T-helper 22 cell (primary cell): ENCODE results near the gene TMEM254.
"Not testable (repeated sequence)": the region's sequence is repeated elsewhere in the genome, so short reads cannot be mapped to it uniquely, and the experiment has no call there.

Source experiments
- DNase-seq: peaks from one replicate; pipeline ENCODE4 v3.0.0-alpha.2; 2020; ENCODE audit warnings: low read depth

Gene TMEM254, protein sequence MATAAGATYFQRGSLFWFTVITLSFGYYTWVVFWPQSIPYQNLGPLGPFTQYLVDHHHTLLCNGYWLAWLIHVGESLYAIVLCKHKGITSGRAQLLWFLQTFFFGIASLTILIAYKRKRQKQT

DNA sequence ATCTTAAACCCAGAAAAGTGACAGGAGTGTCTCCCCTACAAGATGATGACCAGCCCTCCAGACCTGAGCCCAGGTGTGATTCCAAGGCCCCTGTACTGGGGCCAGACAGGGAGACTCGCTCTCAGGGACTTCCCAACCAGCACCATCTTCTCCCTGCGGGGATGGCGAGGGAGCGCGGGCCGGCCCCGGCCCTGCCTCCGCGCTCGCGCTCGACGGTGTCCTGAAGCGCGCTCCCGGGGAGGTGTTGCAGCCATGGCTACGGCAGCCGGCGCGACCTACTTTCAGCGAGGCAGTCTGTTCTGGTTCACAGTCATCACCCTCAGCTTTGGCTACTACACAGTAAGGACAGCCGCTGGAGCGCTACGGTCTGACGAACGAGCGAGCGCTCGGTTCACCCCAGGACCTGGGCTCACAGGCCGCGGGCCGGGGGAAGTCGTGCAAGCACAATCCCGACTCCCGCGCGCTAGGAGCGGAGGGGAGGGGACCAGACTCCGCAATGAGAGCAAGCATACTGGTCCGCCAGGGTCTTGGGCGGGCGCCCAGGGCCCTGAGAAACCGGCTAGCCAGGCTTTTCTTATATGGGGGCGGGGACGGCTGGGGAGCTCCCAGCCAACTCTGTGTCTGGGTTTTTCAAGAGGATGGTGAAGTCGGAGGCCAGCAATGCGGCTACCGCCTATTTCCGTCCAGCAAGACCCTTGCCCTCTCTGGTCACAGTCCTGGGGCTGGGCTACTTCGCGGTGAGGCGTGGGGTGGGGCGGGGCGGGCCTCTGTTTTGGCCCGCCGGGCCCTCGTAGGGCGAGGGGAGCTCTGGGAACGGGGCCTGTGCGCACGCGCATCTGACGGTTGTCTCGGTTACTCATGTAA, at the start of gene TMEM254:
Gene TMEM254 (plus strand): TSS at position 218 of the 864 bp plus-strand sequence. CDS start 35 bp downstream, at position 253.
- peak; percentile 60 for DNase-seq

DNA sequence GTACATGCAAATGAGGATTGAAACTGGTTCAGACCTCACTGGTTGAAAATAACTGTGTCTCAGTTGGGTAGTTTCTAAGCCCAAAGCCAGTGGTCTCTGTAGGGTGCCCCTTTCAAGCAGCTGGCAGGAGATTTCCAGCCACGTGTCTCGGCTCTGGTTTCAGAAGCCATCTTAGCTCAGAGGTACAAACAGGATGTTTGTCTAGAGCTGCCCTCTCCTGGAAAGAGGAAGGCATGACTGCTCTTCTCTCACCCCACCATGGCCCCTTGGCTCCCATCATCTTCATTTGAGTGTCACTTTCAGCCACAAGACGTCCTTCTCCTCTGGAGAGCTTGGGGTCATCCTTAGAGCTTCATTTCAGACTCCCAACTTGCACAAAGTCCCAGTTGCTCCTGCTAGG, 49.3 kb upstream of the TMEM254 start:
- DNase-seq: not testable (repeated sequence)

DNA sequence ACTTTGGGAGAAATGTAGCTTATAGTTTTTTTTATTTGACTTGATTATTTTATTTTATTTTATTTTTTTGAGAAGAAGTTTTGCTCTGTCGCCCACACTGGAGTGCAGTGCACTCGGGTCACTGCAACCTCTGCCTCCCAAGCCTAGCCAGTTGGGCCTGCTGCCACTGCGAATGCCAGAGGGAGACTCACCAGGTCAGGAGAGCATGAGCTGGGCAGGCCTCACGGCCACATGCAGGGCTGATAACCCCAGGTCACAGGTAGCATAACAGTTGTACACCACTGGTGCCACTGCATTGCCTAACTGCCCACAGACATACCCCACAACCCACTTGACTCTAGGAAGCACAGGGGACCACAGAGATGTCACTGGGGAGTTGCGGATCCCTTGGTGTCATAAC, 48.6 kb upstream of the TMEM254 start:
- DNase-seq: not testable (repeated sequence)

DNA sequence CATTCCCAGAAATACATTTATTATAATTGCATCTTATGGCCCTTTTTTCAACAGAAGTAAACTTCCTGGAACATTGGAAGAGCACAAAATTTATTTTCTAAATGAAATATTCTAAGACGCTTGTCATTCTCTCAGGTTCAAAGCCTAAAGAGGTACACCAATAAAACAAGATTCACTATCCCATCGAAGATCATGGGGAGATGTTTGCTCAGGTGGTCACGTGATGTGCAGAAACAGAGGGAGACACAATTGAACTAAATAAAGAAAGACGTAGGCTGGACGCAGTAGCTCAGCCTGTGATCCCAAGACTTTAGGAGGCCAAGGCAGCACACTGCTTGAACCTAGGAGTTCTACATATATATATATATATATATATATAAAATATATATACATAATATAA, 46.0 kb upstream of the TMEM254 start:
- DNase-seq: no peak

DNA sequence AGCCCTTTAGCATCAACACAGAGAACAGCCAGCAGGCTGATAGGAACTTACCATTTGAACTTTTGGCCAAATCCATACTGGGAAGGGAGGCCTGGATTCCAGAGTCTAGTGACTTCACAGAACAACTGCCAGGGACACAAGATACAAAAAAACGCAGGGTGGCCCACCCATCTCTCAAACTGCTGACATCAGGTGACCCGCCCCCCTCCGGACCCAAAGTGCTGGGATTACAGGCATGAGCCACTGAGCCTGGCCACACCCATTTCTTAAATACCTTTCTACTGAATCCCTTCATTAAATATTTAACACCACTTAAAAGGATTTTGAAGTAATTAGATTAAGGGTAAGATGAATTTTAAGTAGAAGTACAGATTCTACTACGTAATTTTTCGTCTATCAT, 43.7 kb upstream of the TMEM254 start:
- DNase-seq: not testable (repeated sequence)

DNA sequence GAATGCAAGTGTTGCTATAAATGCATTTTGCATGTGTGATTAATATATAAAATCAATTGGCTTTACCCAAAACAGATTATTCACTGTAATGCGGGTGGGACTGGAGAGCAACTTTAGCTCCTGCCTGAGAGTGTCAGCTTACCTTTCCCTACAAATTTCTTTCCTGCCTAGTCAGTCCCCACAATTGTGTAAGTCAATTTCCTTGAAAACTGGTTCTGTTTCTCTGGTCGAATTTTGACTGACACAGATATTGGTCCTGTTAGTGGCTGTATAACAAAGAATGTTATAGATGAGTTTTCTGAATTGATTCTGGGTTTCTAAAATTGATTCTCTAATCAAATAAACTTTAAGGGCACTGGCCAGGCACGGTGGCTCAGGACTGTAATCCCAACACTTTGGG, 43.0 kb upstream of the TMEM254 start:
- DNase-seq: not testable (repeated sequence)

DNA sequence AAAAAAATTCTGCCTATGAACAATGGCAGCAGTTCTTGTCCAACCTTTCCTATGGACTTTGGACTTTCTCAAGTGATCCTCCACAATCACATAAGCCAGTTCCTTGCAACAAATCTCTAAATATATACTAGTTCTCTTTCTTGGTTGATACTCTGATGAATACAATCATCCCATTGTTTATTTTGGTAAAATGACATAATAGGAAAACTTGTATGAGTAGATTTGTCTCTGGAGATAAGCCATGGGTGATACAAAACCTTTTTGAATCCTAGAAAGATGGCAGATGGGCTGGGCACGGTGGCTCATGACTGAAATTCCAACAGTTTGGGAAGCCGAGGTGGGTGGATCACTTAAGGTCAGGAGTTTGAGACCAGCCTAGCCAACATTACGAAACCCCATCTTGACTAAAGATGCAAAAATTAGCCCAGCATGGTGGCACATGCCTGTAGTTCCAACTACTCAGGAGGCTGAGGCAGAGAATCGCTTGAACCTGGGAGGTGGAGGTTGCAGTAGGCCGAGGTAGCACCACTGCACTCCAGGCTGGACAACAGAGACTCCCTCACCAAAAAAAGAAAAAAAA, 41.5 kb upstream of the TMEM254 start:
- not testable (repeated sequence) for DNase-seq

DNA sequence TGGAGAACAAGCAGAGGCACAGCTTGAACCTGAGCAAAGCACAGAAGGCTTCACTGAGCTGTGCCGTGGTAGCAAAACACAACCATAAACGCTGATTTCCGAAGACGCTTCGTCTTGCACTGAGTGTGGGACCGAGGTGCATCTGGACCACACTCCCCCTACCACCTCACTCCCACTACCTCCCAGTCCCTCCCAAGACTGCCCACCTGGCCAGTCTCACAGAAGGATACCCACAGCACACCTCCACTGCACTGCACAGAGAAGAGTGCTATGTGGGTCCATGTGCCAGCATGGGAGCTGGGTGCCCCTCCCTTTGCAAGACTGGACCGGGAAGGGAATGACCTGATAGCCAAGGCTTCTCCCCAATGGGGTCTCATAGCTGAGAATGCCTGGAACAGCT, 40.2 kb upstream of the TMEM254 start:
- DNase-seq: not testable (repeated sequence)

DNA sequence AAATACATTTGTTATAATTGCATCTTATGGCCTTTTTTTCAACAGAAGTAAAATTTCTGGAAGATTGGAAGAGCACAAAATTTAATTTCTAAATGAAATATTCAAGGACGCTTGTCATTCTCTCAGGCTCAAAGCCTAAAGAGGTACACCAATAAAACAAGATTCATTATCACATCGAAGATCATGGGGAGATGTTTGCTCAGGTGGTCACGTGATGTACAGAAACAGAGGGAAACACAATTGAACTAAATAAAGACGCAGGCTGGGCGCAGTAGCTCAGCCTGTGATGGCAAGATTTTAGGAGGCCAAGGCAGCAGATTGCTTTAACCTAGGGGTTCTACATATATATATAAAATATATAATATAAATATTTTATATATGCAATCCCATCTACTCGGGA, 37.3 kb upstream of the TMEM254 start:
- DNase-seq: no peak

DNA sequence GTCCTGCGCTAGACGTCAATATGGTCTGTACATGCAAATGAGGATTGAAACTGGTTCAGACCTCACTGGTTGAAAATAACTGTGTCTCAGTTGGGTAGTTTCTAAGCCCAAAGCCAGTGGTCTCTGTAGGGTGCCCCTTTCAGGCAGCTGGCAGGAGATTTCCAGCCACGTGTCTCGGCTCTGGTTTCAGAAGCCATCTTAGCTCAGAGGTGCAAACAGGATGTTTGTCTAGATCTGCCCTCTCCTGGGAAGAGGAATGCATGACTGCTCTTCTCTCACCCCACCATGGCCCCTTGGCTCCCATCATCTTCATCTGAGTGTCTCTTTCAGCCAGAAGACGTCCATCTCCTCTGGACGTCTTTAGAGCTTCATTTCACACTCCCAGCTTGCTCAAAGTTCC, 33.5 kb upstream of the TMEM254 start:
- DNase-seq: not testable (repeated sequence)

DNA sequence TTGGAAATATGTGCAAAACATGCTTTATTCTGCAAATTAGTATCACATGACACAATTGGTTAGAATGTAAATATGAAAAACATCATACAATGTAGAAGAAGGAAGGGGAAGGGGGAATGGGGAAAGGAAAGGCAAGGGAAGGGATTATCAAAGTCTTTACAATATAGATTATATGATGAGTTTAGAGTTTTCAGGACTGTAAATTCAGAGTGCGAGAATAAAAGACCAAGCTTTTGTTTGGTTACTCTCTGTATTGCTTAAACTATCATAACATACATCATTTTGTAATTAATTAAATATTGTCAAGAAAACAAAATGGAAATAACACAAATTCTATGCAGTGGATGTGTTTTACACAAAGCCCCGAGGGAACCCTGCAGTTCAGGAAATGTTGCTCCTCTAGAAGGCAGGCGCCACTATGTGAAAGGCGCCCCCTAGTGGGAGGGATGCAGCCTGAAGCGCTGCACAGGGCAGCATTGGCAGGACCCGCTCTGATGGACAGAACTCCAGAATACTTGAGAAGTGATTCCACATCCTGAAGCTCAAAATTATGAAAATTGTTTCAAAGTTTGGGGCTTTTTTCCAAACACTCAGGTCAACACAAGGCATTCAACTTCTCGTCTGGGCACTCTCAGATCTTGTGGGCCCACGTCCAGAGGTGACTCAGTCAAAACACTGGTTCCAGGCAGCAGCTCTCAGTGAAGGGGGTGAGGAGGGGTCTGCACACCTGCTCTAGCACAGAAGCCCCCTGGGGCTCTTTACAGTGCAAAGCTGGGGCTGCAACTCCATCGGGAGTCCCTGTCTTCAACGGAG, 31.6 kb upstream of the TMEM254 start:
- peak; percentile 22 for DNase-seq

DNA sequence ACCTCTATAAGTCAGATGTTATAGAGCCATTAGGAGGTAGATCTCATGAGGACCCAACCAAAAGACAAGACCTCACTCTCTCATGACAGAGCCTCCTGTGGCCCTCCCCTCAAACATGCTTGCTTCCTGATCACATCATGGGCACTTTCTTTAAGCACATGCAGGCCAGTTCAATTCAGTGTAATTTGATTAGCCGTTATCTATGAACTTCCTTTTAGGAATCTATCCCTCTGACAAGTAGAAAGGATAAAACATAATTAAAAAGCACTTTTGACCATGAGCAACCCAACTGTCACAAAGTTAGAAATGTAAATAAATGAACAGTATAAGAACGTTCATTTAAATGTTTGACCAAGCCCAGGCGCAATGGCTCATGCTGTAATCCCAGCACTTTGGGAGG, 27.7 kb upstream of the TMEM254 start:
- DNase-seq: no peak

DNA sequence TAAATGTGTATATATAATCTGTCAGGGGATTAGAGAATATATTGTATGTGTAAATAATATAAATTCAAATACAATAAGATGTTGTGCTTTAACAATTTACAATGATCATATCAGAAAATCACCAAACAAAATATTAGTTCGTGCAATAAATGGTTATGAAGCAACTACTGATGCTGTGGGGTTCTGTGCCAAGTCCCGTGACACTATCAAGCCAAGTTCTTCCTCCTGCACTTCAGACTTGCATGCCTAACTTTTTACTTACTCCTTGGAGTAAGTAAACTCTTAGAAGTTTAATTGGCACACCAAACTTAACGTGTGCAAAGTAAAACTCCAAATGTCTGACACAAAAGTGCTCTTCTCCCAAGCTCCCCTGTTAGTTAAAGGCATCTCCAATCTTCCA, 26.5 kb upstream of the TMEM254 start:
- no peak for DNase-seq

DNA sequence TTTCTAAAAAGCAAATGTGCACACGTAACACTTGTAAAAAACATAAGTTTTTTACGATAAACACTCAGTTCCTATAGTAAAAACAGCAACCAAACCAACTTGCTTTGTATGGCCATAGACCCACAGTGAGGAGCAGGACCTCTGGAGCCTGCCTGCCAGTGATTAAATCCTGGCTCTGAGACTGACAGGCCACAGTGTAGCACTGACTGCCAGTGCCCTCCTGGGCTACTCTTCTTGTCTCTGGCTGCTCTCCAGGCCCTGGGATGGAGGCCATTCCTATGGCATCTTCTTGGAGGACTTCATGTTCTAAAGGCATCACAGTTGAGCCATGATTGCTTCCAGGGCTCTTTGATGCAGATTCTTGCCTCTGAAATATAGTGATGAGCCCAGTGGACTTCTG, 22.7 kb upstream of the TMEM254 start:
- no peak for DNase-seq

DNA sequence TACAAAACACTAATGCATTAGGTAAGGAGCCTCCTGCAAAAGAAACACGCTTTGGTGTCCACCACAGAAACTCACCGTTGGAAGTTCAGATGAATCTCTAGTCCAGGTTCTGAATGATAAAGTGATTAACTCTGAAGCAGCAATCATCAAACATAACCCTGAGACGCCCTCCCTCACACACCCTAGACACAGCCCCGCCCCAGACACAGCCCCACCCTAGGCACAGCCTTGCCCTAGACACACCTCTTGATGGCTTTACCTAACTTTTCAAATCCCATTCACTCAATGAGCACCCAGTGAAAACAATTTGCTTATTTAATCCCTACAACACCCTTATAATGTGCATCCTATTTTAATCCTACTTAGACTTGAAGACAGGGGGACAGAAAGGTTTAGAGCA, 21.3 kb upstream of the TMEM254 start:
- no peak for DNase-seq

DNA sequence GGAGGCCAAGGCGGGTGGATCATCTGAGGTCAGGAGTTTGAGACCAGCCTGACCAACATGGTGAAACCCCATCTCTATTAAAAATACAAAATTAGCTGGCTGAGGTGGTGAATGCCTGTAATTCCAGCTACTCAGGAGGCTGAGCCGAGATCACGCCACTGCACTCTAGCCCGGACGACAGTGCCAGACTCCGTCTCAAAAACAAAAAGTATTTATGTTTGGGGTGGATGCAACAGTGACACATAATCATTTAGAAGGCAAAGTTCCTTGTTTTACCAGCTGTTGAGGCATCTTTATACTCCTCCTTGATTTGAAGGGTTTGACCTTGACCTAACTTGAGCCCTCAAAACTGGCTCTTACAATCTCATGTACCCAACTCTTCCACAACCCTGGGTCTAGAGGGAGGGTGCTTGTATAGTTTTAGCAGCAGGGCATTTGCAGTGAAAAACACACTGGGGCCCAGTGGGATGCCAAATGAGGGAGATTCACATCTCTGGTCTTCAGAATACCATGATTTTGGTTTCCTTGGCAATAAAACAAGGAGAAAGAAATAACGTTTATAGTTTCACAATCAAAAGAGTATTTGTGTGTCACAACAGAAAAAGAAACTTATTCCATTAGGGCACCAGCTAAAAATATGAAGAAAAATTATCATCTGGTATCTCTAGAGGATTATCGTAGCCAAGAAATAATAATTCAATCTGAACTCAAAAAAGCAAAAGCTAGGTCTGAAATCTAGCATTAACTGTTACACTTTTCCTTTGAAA, 14.2 kb upstream of the TMEM254 start:
- no peak for DNase-seq

DNA sequence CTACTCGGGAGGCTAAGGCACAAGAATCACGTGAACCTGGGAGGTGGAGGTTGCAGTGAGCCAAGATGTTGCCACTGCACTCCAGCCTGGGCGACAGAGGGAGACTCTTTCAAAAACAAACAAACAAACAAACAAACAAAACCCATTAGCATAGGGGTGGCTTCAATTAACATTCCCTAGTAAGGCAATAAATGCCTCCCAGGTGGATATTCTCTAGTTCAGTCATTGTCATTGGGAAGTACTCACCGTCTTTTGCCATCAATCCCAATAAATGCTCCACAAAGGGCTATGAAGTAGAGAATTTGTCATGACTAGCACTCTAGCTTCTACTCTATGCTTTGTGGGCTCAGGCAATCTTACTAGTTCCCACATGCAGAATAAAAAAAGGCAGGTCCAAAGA, 11.7 kb upstream of the TMEM254 start:
- no peak for DNase-seq

DNA sequence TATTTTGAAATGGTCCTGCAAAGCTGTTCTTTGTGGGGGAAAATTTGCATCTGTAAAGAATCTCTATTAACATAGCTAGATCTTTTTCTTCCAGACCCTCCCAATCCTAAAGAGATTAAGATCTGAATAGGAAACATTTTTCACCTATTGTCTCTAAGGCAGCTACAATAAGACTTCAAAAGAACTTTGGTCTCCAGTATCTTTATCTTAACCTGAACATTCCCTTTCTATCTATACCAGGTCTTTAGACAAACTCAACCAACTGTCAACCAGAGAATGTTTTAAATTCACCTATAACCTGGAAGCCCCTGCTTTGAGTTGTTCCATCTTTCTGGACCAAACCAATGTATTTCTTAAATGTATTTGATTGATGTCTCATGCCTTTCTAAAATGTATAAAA, 10.6 kb upstream of the TMEM254 start:
- not testable (repeated sequence) for DNase-seq

DNA sequence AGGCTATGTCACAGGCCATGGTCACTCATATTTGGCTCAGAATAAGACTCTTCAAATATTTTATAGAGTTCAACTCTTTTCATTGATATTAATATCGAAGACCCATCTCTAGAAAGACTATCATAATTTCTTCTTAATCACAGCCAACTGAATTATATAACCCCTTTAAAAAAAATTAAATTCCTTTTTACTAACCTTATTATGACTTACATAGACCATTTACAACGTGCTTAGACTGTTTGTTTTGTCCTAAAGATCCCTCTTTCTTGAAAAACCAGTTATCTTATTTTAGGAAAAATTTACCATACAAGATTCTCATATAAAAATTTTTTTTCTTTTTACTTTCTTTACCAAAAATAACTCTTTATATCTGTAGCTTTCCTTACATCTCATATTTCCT, 10.2 kb upstream of the TMEM254 start:
- no peak for DNase-seq

DNA sequence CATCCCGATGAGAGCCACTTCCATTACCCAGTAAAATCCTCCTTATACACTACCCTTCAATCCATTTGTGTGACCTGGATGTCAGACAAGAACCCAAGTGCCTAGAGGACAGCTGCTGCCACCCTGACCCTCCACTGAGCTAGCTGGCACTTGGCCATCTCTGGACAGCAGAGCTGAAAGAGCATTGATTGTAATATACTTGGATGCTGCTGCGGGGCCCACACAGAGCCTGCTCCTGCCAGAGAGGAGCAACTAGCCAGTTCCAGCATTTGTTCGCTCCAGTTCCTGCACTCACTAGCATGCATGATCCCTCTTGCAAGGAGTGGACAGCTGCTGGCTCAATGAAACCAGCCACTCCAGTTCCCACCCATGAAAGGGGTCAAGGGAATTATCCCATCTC, 8.4 kb upstream of the TMEM254 start:
- no peak for DNase-seq

DNA sequence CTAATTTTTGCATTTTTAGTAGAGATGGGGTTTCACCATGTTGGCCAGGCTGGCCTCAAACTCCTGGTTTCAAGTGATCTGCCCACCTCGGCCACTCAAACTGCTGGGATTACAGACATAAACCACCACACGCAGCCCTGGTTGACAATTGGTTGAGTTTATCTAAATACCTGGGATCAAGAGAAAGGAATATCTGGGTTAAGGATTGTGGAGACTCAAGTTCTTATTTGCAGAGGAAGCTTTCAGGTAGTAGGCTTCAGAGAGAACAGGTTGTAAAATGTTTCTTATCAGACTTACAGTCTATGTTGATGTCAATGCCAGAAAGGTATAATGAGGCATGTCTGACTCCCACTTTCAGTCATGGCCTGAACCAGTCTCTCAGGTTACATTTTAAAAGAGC, 5.9 kb upstream of the TMEM254 start:
- DNase-seq: no peak

DNA sequence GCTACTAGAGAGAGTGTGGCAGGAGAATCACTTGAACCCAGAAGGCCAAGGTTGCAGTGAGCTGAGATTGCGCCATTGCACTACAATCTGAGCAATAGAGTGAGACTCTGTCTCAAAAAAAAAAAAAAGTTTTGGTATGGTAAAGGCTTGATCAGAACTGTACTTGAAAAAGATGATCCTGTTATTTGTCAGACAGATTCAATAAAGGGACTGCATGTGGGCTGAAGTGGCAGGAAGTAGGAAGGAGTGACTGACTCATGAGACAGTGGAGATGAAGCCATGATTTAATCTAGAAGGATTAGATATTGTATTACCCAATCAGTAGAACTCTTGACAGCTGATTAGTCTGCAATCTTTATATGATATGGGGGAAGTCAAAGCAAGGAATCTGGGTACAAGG, 2.7 kb upstream of the TMEM254 start:
- no peak for DNase-seq
